ENCODE measurements around the gene DEFB131A.

GRCh38 chr4:9409793-9410192 lies 34.4 kb upstream of the DEFB131A start:
- TF ChIP-seq CTCF (conservative IDR thresholded peaks at IDR 0.05; ENCODE audit: low read length) (no peak), EZH2phosphoT487 (IDR thresholded peaks at IDR 0.05; ENCODE audit: borderline replicate concordance) (no peak)
